ENCODE data around the gene P4HA3. TPM values are rescaled to one million over a fixed set of nuclear protein-coding genes. Genes with fewer than 3 reads are reported as not detected.

The P4HA3 gene
- total RNA-seq, 1 donor from 2014 or later, result 1.7 TPM

DNA sequence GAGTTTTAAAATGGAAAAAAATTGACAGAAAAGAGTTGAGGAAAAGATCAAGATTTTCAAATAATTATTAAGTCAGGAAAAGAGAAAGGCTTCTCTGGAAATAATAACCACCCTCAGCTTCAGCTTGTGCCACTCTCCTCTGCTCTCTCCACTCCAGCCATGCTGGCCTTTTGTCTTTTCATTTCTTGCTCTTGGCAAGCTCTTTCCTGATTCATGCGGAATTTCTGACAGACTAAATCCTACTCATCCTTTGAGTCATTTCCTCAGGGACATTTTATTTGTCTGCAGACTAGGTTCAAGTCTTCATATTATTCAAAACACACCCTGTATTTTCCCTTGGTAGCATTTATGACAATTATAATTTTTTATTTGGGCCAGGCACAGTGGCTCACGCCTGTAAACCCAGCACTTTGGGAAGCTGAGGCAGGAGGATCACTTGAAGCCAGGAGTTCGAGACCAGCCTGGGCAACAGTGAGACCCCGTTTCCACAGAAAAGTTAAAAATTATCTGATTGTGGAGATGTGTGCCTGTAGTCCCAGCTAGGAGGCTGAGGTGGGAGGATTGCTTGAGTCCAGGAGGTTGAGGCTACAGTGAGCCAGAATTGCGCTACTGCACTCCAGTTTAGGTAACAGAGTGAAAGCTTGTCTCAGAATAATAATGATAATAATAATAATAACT, 7.8 kb upstream of the P4HA3 start:
- intact Hi-C loops (cut with DNase I), result no loop called here
- Histone ChIP-seq H3K27ac (no peak overlapping the region), H3K27me3 (no peaks in the 10 kb centered on the region), H3K9me3 (peaks cover 7% of the 10 kb centered on the region), H3K4me1 (peaks cover 22% of the 10 kb centered on the region), H3K4me3 (no peak overlapping the region), H3K36me3 (no peaks in the 10 kb centered on the region)
- TF ChIP-seq, protein P1, sequence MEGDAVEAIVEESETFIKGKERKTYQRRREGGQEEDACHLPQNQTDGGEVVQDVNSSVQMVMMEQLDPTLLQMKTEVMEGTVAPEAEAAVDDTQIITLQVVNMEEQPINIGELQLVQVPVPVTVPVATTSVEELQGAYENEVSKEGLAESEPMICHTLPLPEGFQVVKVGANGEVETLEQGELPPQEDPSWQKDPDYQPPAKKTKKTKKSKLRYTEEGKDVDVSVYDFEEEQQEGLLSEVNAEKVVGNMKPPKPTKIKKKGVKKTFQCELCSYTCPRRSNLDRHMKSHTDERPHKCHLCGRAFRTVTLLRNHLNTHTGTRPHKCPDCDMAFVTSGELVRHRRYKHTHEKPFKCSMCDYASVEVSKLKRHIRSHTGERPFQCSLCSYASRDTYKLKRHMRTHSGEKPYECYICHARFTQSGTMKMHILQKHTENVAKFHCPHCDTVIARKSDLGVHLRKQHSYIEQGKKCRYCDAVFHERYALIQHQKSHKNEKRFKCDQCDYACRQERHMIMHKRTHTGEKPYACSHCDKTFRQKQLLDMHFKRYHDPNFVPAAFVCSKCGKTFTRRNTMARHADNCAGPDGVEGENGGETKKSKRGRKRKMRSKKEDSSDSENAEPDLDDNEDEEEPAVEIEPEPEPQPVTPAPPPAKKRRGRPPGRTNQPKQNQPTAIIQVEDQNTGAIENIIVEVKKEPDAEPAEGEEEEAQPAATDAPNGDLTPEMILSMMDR (IDR thresholded peaks at IDR 0.05), result no peak
- TF ChIP-seq POLR2AphosphoS5 (IDR thresholded peaks at IDR 0.05; ENCODE audit: insufficient read depth in 1 of 2, low read depth in 1 of 2) (peak in 1 of 2 donors; percentile 64), POLR2A (IDR thresholded peaks at IDR 0.05) (no peak)
- no peak for DNase-seq (ENCODE audit: extremely low spot score in 2 of 2)

DNA sequence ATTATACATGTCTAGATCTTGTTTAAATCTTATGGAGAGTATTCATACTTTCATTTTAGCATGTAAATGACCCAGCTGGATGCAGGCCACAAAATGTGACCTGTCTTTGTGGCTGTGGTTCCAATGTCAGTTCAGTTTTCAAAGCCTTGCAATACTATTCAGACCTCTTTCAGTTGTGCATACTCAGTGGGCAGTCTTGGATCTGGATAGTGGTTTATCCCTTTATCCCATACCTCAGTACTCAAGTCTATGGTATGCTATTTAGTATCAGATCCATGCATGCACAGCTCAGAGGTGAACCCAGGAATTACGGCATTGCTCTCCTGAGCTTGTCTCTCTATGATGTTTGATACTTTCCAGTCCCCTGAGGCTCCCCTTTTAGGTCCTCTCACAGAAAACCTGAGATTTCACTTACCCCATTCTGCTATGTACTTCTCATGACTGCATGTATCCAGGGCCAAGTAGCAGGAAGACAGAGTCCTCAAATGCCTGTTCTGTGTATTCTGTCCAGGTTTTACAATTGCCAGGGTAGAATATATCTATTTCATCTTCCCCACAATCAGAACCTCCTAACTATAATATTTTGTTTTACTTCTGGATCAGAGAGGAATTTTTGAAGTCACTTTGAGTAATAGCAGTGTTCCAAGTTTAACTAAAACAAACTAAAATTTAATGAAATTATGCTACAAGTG, 6.9 kb upstream of the P4HA3 start:
- no peaks in the 10 kb centered on the region for H3K36me3 ChIP-seq
- intact Hi-C loops (cut with DNase I), result no loop called here
- H3K9me3 ChIP-seq, result peaks cover 7% of the 10 kb centered on the region
- H3K27ac ChIP-seq, result no peak overlapping the region
- H3K4me1 ChIP-seq, result peaks cover 22% of the 10 kb centered on the region
- DNase-seq (ENCODE audit: extremely low spot score in 2 of 2), result no peak
- H3K4me3 ChIP-seq, result no peak overlapping the region
- no peaks in the 10 kb centered on the region for H3K27me3 ChIP-seq
- TF ChIP-seq POLR2A (IDR thresholded peaks at IDR 0.05), result no peak
- no peak for TF ChIP-seq POLR2AphosphoS5 (IDR thresholded peaks at IDR 0.05; ENCODE audit: insufficient read depth in 1 of 2, low read depth in 1 of 2)
- TF ChIP-seq, protein P1 (IDR thresholded peaks at IDR 0.05), result no peak

DNA sequence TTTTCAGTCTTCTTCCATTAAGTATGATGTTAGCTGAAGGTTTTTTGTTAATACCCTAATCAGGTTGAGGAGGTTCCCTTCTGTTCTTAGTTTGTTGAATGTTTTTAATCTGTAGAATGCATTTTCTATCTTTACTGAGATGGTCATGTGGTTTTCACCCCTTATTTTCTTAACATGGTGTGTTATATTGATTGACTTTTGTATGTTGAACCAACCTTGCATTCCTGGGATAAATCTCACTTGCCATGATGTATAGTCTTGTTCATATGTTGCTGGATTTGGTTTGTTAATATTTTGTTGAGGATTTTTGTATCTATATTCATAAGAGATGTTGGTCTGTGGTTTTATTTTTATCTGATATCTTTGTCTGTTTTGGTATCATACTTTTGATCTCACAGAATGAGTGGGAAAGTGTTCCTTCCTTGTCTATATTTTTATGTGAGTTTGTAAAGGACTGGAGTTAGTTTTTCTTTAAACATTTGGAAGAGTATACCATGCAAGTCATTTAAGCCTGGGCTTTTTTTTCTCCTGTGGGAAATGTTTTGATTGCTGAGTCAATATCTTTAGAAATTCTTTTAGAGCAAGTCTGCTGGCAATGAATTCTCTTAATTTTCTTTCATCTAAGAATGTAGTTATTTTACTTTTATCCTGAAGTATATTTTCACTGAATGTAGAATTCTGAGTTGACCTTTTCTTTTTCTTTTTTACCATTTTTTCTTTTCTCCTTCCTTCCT, 5.5 kb upstream of the P4HA3 start:
- no peak overlapping the region for H3K27ac ChIP-seq
- intact Hi-C loops (cut with DNase I), result no loop called here
- H3K4me1 ChIP-seq, result peaks cover 14% of the 10 kb centered on the region
- no peak overlapping the region for H3K4me3 ChIP-seq
- peaks cover 7% of the 10 kb centered on the region for H3K9me3 ChIP-seq
- TF ChIP-seq POLR2AphosphoS5 (IDR thresholded peaks at IDR 0.05; ENCODE audit: insufficient read depth in 1 of 2, low read depth in 1 of 2) (no peak), POLR2A (IDR thresholded peaks at IDR 0.05) (no peak)
- no peaks in the 10 kb centered on the region for H3K36me3 ChIP-seq
- DNase-seq (ENCODE audit: extremely low spot score in 2 of 2), result no peak
- H3K27me3 ChIP-seq, result no peaks in the 10 kb centered on the region

DNA sequence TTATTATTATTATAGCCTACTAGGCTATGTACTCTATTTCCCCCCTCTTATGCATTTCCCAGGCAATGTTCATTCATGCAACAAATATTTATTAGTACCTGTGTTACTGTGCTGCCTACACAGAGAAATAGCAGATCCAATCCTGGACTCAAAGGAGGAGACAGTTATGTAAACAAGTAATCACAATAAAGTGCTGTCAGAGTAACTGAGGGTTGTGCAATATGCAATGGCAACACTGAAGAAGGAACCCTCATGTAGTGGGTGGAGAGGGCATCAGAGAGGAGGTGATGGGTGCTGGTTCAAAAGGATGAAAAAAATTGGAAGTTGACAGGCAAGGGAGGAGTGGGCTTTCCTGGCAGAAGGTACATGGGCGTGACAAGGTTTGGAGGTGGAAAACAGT, 886 bp upstream of the P4HA3 start:
- intact Hi-C loops (cut with DNase I), result no loop called here
- Histone ChIP-seq H3K36me3 (no peaks in the 10 kb centered on the region), H3K4me1 (peaks cover 10% of the 10 kb centered on the region), H3K9me3 (peaks cover 7% of the 10 kb centered on the region), H3K27me3 (no peaks in the 10 kb centered on the region), H3K4me3 (no peak overlapping the region), H3K27ac (no peak overlapping the region)
- DNase-seq (ENCODE audit: extremely low spot score in 2 of 2), result no peak
- TF ChIP-seq, protein P1 (IDR thresholded peaks at IDR 0.05), result no peak
- no peak for TF ChIP-seq POLR2AphosphoS5 (IDR thresholded peaks at IDR 0.05; ENCODE audit: insufficient read depth in 1 of 2, low read depth in 1 of 2)
- no peak for TF ChIP-seq POLR2A (IDR thresholded peaks at IDR 0.05)

DNA sequence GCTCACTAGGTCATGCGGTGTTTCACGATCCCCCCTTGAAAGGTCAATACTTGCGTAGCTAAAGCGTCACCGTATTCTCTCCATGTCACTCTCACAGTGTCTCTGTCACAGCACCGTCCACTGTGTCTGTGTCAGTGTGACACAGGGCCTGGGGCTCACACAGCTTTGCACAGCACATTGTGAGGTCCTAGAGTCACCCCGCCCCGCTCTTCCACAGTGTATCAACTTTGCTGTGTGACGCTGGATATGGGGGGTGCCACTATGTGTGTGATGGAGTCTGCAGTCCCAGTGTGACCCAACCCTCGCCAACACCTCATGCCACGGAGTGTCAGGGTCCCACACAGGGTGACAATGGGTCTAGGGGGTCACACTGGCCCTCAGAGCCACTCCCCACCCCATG, 583 bp downstream of the P4HA3 start:
- intact Hi-C loops (cut with DNase I), result no loop called here
- Histone ChIP-seq H3K27ac (no peak overlapping the region), H3K9me3 (no peaks in the 10 kb centered on the region), H3K27me3 (no peaks in the 10 kb centered on the region), H3K4me3 (peak overlapping the region; percentile 43 to 65), H3K4me1 (peaks cover 10% of the 10 kb centered on the region), H3K36me3 (no peaks in the 10 kb centered on the region)
- DNase-seq (ENCODE audit: extremely low spot score in 2 of 2), result no peak
- TF ChIP-seq, protein P1 (IDR thresholded peaks at IDR 0.05), result no peak
- TF ChIP-seq POLR2AphosphoS5 (IDR thresholded peaks at IDR 0.05; ENCODE audit: insufficient read depth in 1 of 2, low read depth in 1 of 2) (no peak), POLR2A (IDR thresholded peaks at IDR 0.05) (no peak)
